ENCODE measurements around the gene HSPA4L.

DNA sequence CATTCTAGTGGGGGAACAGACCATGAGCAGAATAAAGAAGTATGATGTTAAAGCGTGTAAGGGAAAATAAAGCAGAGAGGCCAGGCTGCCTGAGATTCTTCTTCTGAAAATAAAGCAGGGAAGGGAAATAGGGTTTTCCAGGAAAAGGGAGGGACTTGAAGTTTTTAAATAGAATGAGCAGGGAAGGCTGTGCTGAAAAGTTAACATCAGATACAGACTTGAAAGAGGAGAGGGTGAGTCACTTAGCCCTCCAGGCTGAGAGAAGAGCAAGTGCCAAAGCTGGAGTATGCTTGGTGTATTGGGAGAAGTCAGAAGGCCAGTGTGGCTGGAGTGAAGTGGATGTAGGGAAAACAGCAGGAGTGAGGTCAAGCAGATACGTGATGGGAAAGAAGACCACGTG lies 88.6 kb downstream of the HSPA4L start:
- TF ChIP-seq RFX5 (IDR thresholded peaks at IDR 0.05; ENCODE audit: low read depth, low read length) = no peak
- TF ChIP-seq HDAC6 (IDR thresholded peaks at IDR 0.05; ENCODE audit: unreplicated experiment) = no peak
- TF ChIP-seq TAF1 (IDR thresholded peaks at IDR 0.05; ENCODE audit: borderline replicate concordance, low read depth, low read length) = no peak
- TF ChIP-seq, protein P1, sequence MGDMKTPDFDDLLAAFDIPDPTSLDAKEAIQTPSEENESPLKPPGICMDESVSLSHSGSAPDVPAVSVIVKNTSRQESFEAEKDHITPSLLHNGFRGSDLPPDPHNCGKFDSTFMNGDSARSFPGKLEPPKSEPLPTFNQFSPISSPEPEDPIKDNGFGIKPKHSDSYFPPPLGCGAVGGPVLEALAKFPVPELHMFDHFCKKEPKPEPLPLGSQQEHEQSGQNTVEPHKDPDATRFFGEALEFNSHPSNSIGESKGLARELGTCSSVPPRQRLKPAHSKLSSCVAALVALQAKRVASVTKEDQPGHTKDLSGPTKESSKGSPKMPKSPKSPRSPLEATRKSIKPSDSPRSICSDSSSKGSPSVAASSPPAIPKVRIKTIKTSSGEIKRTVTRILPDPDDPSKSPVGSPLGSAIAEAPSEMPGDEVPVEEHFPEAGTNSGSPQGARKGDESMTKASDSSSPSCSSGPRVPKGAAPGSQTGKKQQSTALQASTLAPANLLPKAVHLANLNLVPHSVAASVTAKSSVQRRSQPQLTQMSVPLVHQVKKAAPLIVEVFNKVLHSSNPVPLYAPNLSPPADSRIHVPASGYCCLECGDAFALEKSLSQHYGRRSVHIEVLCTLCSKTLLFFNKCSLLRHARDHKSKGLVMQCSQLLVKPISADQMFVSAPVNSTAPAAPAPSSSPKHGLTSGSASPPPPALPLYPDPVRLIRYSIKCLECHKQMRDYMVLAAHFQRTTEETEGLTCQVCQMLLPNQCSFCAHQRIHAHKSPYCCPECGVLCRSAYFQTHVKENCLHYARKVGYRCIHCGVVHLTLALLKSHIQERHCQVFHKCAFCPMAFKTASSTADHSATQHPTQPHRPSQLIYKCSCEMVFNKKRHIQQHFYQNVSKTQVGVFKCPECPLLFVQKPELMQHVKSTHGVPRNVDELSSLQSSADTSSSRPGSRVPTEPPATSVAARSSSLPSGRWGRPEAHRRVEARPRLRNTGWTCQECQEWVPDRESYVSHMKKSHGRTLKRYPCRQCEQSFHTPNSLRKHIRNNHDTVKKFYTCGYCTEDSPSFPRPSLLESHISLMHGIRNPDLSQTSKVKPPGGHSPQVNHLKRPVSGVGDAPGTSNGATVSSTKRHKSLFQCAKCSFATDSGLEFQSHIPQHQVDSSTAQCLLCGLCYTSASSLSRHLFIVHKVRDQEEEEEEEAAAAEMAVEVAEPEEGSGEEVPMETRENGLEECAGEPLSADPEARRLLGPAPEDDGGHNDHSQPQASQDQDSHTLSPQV (IDR thresholded peaks at IDR 0.05) = no peak
